DLD1 (cell line): ENCODE results near the gene FTCD.
"Not testable (repeated sequence)": the region's sequence is repeated elsewhere in the genome, so short reads cannot be mapped to it uniquely, and the experiment has no call there.

Experiments used
- in situ Hi-C: cut with HindIII; loops from 2 replicates; pipeline ENCODE4 v1.10.0; 2017; ENCODE audit warnings: low sequenced_read_pairs

The FTCD gene

DNA sequence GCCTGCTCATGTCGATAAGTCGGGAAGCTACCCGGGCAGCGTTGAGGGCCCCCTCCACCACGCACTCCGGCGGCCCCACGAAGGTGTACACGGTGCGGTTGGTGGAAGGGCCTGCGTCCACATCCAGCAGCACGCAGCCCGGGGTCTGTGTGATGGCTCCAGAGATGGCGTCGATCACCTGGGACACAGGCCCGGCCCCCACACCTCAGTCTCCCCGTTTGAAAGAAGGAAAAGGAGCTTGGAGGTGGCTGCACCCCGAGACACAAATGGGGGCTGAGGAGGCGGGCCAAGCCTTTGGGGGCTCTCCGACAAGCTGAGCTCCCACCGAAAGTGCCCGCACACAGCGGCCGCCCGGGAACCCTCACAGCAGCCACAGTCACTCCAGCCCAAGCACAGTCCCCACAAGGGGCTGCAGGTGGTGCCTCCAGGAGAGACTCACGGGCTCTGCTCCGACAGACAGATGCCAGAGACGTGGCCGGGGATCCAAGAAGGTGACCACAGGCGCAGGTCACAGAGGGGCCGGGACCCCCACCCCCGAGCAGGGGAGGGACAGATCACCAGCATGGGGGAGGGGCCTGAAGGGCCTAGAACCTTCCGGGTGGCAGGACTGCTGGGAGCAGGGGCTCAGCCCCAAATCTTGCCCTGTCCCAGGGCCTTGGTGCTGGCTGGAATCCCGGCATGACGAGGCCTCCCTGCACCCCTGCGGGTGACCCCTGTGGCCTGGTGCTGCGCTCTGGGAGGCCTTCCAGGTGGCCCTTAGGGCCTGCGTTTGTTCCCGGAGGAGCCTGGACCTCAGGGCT, 1.0 kb downstream of the FTCD start:
- in situ Hi-C loops: no loop called here

DNA sequence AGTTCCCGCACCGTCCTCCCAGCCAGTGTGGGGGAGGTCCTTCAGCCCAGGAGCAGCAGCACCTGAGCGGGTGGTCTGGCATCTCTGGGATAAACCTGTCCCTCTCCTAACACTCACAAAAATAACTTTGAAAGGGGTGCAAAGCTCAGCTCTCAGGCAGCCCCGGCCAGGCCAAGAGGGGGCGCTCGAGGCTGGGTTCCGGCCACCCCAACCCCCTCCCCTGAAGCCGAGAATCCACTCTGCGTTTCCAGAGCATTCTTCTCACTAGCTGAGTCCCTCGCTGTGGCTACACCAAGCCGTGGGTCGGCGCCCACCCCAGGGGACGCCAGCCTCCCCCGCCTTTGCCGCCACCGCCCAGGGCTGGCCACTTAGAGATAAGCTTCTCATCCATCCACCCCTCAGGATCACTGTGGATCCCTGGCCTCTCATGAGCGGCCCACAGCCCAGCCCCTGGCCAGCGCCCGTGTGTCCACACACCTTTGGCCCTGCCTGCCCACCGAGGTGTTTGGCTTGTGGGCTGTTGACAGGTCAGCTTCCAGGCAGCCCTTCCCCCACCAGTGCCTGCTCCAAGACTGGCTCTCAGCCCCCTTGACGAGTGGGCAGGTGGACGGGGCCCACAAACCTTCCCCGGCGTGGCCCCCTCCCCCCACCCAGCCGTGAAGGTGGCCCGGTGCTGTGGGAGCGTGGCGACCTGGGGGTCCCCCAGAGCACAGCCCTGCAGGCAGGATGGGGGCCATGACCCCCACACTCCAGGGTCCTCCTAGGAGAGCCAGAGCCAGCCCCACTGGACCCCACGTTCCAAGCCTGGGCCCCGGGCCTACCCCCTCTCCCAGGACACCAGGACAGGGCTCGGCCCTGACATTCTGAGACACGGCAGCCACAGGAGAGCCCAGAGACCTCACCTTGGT, 1.9 kb downstream of the FTCD start:
- in situ Hi-C loops: no loop called here

DNA sequence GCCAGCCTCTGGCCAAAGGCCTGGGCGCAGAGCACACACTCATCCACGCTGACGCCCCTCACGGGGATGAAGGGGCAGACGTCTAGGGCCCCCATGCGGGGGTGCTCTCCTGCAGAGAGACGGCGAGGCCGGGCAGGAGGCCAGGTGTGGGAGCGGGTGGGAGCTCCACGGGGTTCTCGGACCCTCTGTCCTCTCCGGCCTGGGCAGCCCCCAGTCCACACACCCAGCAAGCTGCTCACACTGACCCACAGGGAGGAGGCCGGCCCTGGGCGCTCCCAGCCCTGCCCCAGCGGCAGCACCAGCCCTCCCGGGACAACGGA, 2.5 kb downstream of the FTCD start:
- in situ Hi-C loops: no loop called here

DNA sequence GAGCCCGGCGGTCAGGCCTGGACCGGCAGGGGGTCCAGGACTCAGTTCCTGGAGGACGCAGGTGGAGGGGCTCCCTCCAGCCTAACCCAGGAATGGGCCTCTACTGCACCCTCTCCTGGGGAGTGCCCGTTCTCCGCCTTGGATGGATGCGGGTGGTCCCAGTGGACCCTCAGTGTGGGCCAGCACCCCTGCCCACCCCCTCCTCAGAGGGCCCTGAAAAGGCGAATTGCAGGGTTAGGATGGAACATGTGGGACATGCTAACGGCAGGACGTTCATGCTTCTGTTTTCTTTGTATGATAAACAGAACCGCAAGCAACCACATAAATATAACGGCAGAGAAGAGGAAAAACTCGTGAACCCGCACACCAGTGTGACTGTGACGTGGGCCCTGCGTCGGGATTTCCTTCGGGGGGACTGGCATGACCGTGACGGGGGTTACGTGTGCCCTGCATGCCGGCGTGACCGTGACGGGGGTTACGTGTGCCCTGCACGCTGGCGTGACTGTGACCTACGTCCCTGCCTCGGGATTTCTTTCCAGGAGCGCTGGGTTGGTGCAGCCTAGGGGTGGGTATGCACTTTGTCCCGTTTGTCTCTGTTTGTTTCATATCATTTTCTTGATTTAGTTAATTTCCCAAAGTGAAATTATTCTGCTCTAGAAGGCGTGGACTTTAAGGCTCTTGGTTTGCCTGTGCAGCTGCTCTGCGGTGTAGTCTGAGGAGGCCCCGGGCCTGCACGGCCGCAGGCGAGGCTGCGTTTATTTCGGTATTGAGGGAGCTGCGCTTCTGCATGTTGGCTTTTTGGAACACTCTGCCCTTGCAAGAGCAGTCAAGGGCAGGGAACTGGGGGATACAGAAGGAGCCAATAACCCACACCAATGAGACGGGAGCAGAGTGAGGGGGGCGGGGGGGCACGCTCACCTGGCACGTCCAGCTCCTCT, 3.1 kb downstream of the FTCD start:
- in situ Hi-C loops: no loop called here

DNA sequence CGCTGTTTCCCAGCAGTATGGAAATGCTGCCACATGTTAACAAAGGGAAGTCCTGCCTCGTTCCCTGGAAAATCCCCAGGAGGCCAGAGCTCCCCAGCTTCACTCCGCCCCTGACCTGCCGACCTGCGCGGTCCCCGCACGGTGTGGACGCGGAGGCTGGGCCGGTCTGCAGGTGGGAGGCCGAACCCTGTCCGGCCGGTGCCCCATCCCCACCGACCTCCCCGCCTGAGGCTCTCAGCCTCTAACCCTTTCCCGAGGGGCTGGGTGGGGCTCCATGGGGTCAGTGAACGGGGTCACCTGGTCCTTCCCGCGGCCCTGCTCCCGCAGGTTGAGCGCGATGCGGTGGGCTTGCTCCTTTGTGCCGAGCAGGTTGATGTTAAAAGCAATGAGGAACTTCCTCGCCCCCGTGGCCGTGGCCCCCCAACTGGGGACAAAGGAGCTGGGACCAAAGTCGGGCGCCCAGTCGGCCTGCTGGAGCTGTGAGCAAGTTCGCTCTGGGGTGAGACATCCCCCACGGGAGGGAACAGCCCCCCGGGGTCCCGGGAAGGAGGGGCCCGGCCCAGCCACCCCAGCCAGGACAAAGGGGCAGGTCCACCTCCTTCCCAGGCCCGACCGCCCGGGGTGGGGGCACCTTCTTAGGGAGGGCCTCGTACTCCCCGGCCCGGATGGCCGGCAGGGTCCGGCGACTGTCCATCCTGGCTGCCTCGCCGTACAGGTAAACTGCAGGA, 4.0 kb downstream of the FTCD start:
- in situ Hi-C loops: no loop called here

DNA sequence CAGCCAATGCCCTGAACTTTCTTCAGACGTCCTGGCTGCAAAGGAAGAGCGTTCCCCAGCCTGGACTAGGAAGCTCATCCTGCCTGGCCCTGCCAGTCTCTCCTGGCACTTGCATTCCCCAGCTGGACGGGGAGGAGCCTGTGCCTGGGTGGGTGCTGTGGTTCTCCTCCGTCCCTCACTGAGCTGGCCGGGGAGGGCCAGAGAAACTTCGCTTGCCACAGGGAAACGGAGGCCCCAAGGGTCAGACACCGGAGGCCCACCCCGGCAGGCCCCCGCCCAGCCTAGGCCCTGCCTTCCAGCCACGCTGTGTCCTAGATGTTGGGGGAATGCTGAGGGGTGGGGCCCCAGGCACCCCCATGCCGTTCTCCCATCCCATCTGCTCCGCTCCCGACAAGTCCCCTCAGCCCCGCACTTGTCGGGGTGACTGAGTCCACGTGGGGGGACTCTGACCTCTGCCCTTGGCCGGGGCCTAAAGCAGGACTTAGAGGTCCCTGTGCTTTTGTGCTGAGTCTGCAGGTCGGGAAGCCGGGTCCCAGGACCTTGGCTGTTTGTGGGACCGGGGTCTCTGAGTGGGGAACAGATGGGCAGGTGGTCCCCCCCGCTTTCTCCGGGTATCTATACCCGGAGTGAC, 4.8 kb downstream of the FTCD start:
- in situ Hi-C loops: no loop called here

DNA sequence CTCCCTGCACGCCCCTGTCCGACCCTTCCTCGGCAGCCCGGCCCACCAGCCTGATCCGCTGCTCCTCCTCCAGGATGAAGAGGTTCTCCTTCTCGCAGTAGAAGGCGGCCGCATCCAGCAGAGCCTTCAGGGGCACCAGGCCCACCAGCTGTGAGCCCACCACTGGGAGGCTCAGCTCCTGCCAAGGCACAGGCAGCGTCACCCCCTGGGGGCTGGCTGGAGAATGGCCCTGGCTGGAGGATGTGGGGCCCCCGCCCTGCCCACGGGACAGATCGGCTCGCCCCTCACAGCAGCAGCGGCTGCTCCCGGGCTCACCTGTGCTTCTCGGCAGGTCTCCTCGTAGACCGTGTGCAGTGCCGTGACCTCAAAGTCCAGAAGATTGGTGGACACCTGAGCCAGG, 5.3 kb downstream of the FTCD start:
- in situ Hi-C loops: no loop called here

DNA sequence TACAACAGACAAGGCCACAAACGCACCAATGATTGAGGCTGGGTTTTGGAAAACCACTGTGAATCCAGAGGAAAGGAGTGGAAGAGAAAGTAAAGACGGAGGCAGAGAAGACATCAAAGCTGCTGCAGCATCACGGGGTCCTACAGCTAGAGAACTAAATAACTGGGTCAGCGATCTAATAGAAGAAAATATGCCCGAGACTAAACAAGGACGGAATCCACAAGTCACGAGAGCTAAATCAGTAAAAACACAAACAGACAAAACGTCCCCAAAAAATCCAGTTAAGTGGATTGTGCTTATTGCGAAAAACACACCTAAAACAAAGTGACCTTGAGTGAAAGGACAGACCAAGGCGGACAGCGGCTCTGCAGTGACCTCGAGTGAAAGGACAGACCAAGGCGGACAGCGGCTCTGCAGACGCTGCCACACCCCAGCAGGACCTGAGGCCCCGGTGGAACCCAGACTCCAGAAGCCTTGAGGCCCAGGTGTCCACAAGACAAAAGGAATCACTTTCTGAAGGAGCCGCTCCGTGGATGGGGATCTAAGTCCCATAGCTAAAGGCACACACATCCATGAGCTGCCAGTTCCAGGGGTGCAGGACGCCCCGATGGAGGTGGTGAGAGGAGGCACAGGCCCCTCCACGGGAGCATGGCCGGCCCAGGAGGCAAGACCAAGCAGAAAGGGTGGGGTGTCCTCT, 6.0 kb downstream of the FTCD start:
- in situ Hi-C loops: no loop called here

DNA sequence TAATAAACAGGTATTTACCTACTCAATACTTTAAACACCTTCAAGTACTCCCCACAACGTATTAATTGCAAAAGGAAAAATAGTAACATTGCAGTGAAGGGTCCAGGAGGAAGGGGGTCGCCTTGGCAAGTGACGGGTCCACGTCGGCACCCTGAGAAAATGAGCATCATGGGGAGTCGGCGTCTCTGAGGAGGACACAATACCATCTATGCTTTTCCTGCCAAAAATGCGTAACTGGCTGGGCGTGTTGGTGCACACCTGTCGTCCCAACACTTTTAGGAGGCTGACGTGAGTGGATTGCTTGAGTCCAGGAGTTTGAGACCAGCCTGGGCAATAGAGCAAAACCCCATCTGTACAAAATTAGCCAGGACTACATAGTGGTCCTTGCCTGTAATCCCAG, 7.3 kb downstream of the FTCD start:
- in situ Hi-C loops: no loop called here

DNA sequence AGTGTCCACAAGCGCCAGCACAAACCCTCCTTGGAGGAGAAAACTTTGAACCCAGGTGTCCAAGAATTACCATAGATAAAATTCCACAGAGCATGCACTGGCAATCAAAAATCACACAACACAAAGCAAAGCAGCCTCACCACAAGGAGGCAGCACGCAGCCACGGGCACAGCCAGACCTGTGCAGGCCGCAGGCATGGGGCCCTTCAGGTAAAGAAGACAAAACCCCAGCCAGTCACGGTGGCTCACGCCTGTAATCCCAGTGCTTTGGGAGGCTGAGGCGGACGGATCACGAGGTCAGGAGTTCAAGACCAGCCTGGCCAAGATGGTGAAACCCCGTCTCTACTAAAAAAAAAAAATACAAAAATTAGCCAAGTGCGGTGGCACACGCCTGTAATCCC, 8.0 kb downstream of the FTCD start:
- in situ Hi-C loops: not testable (repeated sequence)

DNA sequence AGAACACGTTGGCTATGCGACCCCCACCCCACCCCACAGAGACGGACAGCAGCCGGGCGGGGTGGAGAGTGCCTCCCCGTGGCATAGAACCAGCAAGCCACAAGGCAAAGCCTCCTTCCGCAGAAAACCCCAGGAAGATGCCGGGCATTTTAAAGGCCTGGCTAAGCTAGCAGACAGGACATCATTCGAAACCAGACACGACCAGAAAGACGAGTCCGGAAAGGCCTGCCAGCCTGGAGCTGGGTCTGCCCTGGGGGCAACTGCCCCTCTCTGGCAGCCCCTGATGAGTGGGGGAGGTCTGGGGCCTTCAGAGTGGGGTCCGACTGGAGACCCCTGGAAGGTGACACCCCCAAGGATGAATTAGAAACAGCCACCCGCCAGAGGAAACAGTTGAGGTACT, 8.5 kb downstream of the FTCD start:
- in situ Hi-C loops: no loop called here

DNA sequence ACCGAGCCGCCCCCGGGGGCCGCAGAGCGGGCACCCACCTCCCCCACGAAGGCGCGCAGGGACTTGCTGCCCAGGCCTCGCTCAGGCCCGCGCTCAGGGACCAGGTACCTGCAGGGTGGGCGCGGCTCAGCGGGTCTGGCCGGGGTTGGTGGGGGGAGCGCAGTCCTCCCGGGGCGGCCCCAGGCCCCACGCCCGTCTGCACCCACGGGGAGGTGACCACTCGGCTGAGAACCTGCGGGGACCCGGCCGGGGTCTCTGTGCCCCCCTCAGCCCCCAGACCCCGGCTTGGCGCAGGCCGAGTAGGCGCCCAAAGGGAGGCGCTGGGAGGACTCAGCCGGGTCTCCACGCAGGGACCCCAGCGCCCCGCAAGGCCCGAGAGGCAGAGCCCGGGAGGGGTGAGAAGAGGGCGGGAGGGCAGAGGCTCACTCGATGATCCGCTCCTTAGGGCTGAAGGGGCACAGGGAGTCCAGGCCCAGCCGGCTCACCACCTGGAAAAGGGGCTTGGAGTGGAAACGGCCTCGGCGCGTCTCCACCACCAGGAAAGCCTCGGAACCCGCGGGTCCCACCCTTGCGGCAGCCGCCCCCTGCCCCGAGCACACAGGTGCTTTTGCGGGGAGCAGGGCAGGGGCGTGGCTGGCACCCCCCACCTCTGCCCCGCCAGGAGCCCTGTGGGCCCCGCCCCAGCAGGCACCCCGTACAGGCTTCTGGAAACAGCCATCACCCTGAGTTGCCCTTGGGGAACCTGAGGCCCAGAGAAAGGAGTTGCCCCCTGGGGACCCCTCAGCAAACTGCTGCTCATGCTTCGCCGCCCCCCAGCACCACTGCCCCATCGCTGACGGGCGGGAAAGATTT, 9.3 kb downstream of the FTCD start:
- in situ Hi-C loops: no loop called here

DNA sequence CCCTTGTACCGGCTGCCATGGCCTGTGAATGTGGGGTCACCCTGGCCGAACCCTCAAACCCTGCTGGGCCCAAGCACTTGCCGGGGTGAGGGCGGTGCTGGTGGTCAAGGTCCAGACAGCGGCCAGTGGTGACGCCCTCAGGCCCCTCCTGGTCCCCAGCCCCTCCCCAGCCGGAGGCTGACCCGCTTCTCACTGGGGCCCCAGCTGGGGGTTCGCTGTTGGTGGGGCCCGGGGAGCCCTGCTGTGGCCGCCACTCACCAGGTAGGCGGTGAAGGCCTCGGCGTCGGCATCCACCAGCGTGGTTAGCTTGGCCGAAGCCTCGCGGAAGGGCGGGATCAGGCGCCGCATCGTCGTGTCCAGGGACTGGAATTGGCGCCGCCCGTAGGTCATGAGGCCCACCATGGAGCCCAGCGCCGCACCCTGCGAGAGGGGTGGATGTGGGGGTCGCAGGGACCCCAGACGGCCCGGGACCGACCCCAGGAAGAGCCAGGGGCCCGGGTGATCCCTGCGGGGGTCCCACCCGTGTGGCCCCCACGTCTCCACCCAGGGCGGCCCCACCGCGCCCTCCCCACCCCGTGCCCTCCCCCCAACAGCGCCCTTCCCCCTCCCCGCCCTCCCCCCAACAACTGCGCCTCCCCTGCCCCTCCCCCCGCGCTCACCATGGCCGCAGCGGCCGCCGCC, 10.1 kb downstream of the FTCD start:
- in situ Hi-C loops: no loop called here

DNA sequence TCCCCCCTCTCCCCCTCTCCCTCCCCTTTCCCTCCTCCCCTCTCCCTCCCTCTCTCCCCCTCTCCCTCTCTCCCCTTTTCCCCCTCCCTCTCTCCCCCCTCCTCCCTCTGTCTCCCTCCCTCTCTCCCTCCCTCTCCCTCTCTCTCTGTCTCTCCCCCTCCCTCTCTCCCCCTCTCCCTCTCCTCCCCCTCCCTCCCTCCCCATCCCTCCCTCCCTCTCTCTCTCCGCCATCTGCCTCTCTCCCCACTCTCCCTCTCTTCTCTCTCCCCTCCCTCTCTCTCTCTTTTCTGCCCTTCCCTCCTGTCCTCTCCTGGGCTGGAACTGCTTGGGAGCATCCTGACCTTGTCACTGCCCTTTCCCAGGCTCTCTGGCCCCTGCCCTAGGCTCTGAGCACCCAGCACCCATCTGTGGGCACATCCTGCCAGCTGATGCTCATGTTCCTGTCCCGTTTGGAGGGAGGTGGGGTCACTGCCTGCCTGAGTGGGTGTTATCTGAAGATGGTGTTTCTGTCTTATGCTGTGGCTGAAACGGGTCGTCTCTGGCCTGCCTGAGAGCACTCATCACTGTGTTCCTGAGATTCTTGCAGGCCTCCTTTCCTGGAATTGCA, 10.8 kb downstream of the FTCD start:
- in situ Hi-C loops: no loop called here

DNA sequence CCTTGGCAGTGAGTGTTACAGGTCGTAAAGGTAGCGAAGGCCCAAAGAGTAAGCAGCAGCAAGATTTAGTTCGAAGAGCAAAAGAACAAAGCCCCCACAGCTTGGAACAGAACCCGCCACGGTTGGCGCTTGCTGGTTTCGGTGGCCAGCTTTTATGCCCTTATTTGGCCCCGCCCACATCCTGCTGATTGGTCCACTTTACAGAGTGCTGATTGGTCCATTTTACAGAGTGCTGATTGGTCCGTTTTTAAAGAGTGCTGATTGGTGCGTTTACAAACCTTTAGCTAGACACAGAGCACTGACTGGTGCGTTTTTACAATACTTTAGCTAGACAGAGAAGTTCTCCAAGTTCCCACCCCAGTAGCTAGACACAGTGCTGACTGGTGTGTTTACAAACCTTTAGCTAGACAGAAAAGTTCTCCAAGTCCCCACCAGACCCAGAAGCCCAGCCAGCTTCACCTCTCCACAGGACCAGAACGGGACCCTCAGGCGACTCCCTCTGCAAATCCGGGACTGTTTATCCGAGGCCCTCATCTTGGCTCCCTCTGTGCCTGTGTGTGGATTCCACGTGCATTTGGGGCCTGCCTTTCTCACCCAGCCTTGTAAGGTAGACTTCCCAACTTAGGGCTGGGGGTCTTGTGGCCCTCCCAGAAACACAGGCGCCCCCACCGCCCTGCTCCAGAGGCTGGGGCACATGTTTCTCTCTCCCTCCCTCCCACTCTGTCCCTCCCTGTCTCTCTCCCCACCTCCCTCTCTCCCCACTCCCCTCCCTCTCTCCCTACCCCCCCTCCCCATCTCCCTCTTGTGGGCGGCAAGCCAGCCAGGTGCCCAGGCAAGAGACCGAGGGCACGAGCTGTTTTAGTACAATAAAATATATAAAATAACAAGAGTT, 12.6 kb downstream of the FTCD start:
- in situ Hi-C loops: no loop called here

DNA sequence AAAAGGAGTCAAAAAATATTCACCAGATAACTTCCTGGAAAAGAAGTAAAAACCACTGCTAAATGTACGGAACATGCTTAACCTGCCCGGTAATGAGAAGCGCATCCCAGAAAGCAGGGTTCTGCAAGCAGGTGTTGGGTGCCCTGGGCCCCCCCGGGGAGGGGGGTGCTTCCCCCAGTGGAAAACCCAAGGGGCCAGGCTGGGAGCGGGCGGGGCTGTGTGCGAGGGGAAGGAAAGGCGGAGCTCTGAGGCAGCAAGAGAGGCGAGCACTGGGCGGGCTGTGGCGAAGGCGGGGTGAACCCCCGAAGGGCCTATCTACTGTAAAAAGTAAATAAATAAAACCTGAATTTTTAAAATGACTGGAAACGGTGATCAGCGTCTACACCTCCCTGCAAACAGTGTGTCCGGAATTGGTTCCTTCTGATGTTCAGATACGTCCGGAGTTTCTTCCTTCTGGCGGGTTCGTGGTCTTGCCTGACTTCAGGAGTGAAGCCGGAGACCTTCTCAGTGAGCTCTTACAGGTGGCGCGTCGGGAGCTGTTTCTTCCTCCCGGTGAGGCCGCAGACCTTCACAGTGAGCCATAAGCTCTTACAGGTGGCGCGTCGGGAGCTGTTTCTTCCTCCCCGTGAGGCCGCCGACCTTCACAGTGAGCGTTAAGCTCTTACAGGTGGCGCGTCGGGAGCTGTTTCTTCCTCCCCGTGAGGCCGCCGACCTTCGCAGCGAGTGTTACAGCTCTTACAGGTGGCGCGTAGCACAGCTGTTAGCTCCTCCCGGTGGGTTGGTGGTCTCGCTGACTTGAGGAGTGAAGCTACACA, 13.4 kb downstream of the FTCD start:
- in situ Hi-C loops: no loop called here
